ENCODE measurements around the gene EPB41L4A. TPM values are rescaled to one million over a fixed set of nuclear protein-coding genes. Genes with fewer than 3 reads are reported as not detected.

The EPB41L4A gene
- total and polyA plus RNA-seq, 2 donors (not counting 3 experiments of a cell fraction or from before 2014, with no cell fraction given), result 6.0 to 17.9 TPM

DNA sequence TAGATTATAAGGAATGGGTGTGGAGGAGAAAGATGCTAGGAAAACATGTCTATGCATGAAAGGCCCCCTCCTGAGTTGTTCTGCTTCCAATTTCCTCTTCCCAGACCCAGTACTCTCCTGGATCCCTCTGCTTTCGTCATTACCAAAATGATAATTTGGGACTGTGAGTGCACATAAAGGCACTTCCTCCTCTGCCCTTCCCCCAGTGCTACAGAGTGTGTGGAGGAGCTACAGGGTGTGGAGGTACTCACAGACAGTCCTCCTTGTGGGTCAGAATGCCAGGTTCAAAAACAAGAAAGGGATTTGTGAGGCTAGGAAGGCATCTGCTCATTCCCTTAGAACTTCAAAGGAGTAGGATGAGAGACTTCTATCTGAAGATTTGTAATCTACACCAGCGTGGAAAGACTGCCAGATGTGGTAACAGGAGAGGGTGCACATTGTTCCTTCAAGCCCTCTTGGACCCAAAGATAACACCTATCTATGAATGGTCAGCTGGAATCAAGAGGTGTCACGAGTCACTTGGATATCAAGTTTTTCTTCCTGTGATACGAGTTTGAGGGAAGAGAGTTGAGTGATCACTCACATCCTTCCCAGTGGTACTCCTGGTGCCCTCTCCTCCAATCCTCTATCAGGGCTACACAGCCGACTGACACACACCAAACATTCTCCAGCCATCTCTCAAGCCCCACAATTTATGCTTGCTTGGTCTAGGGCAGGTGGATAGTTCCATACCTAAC, 201.1 kb downstream of the EPB41L4A start:
- DNase-seq (ENCODE audit: low read depth, low spot score) (no peak), FAIRE-seq (no peak)
- no peaks in the 10 kb centered on the region for H3K9me3 ChIP-seq (replicated peaks; ENCODE audit: control insufficient read depth, insufficient read depth, low read length)
- H3K9ac ChIP-seq (replicated peaks; ENCODE audit: extremely low read depth, insufficient read depth, low read length), result no peak overlapping the region
- POLR2A ChIA-PET, result no interaction called here
- dilution Hi-C loops (cut with MboI; ENCODE audit: extremely low pct_ligation_motif_present, low sequenced_read_pairs), result no loop called here
- TF ChIP-seq POLR2AphosphoS5 (IDR thresholded peaks at IDR 0.05; ENCODE audit: insufficient read depth, low read depth, low read length) (no peak), MYC (IDR thresholded peaks at IDR 0.05; ENCODE audit: low read depth, low read length) (no peak), JUN (IDR thresholded peaks at IDR 0.05; ENCODE audit: borderline replicate concordance, insufficient read depth, insufficient read length, low read depth) (no peak), GATA2 (IDR thresholded peaks at IDR 0.05; ENCODE audit: insufficient read depth, insufficient read length, low read depth, low read length) (no peak)
- TF ChIP-seq, protein P1, sequence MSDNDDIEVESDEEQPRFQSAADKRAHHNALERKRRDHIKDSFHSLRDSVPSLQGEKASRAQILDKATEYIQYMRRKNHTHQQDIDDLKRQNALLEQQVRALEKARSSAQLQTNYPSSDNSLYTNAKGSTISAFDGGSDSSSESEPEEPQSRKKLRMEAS (IDR thresholded peaks at IDR 0.05; ENCODE audit: insufficient read depth, insufficient read length), result no peak
- intact Hi-C loops (cut with micrococcal nuclease), result no loop called here
- no peak overlapping the region for H2AFZ ChIP-seq (ENCODE audit: low read depth, low read length)
- CTCF ChIA-PET, result interaction anchor here (3.6 kb wide), 1 partner anchor 202 kb away, joined by 31 read pairs; no protein-coding TSS in a partner anchor
- BruUV-seq (replicated peaks), result no TSS peak
- no peaks in the 10 kb centered on the region for H3K27me3 ChIP-seq (ENCODE audit: control insufficient read depth in 2 of 2, insufficient read depth in 2 of 2, low read length in 2 of 2)
- no peaks in the 10 kb centered on the region for H3K4me1 ChIP-seq (ENCODE audit: control insufficient read depth, extremely low read depth, insufficient read depth, low read length)
- H3K36me3 ChIP-seq (ENCODE audit: control insufficient read depth in 2 of 2, extremely low read depth in 1 of 2, insufficient read depth in 2 of 2, low read length in 2 of 2), result no peaks in the 10 kb centered on the region
- no peak overlapping the region for H3K4me3 ChIP-seq (replicated peaks in 1 of 3; ENCODE audit: insufficient read depth in 1 of 3, low read depth in 1 of 3, low read length in 3 of 3)
- H3K27ac ChIP-seq (ENCODE audit: insufficient read depth, low read depth, low read length), result no peak overlapping the region
- no peak overlapping the region for H3K4me2 ChIP-seq (ENCODE audit: insufficient read depth, low read length)
- H4K20me1 ChIP-seq (replicated peaks; ENCODE audit: control insufficient read depth, extremely low read depth, insufficient read depth, low read length), result no peaks in the 10 kb centered on the region
- H3K9me1 ChIP-seq (replicated peaks; ENCODE audit: control insufficient read depth, extremely low read depth, insufficient read depth, low read length), result no peaks in the 10 kb centered on the region
- no peaks in the 10 kb centered on the region for H3K79me2 ChIP-seq (ENCODE audit: control insufficient read depth, insufficient read depth, low read length)

DNA sequence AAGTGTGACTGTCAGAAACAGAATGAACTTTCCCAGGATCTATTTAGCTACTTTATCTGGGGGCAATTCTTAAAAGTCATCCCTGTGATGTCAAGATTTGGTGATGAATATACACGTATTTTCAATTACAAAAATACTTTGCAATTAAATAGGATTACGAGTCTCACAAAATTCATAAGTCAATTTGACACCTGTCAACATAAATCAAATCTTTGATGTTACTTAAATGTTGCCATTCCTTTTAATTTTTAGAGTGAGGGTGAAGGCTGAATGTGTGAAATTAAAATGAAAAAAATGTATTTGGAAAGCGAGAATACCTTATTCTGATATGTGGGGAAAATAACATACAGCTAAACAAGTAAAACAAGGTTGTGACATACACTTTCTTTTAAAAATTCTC, 202.9 kb downstream of the EPB41L4A start:
- no peak overlapping the region for H3K4me2 ChIP-seq (ENCODE audit: insufficient read depth, low read length)
- H3K27ac ChIP-seq (ENCODE audit: insufficient read depth, low read depth, low read length), result no peak overlapping the region
- no peaks in the 10 kb centered on the region for H3K4me1 ChIP-seq (ENCODE audit: control insufficient read depth, extremely low read depth, insufficient read depth, low read length)
- CTCF ChIA-PET, result interaction anchor here (1.3 to 3.6 kb wide), 3 partner anchors 12 to 204 kb away, joined by 3 to 31 read pairs (median 5); no protein-coding TSS in a partner anchor
- H3K9me1 ChIP-seq (replicated peaks; ENCODE audit: control insufficient read depth, extremely low read depth, insufficient read depth, low read length), result no peaks in the 10 kb centered on the region
- TF ChIP-seq, protein P2, sequence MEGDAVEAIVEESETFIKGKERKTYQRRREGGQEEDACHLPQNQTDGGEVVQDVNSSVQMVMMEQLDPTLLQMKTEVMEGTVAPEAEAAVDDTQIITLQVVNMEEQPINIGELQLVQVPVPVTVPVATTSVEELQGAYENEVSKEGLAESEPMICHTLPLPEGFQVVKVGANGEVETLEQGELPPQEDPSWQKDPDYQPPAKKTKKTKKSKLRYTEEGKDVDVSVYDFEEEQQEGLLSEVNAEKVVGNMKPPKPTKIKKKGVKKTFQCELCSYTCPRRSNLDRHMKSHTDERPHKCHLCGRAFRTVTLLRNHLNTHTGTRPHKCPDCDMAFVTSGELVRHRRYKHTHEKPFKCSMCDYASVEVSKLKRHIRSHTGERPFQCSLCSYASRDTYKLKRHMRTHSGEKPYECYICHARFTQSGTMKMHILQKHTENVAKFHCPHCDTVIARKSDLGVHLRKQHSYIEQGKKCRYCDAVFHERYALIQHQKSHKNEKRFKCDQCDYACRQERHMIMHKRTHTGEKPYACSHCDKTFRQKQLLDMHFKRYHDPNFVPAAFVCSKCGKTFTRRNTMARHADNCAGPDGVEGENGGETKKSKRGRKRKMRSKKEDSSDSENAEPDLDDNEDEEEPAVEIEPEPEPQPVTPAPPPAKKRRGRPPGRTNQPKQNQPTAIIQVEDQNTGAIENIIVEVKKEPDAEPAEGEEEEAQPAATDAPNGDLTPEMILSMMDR (IDR thresholded peaks at IDR 0.05; ENCODE audit: extremely low read depth in 1 of 2, insufficient read depth in 1 of 2, low read depth in 1 of 2, low read length in 2 of 2), result no peak
- TF ChIP-seq, protein P1 (IDR thresholded peaks at IDR 0.05; ENCODE audit: insufficient read depth, insufficient read length), result no peak
- no peak for TF ChIP-seq GATA2 (IDR thresholded peaks at IDR 0.05; ENCODE audit: insufficient read depth, insufficient read length, low read depth, low read length)
- DNase-seq (ENCODE audit: low read depth, low spot score) (no peak), FAIRE-seq (no peak)
- H3K9ac ChIP-seq (replicated peaks; ENCODE audit: extremely low read depth, insufficient read depth, low read length), result no peak overlapping the region
- H3K9me3 ChIP-seq (replicated peaks; ENCODE audit: control insufficient read depth, insufficient read depth, low read length), result no peaks in the 10 kb centered on the region
- no peaks in the 10 kb centered on the region for H4K20me1 ChIP-seq (replicated peaks; ENCODE audit: control insufficient read depth, extremely low read depth, insufficient read depth, low read length)
- H3K4me3 ChIP-seq (replicated peaks in 1 of 3; ENCODE audit: insufficient read depth in 1 of 3, low read depth in 1 of 3, low read length in 3 of 3), result no peak overlapping the region
- dilution Hi-C loops (cut with MboI; ENCODE audit: extremely low pct_ligation_motif_present, low sequenced_read_pairs) (no loop called here), intact Hi-C loops (cut with micrococcal nuclease) (no loop called here)
- H3K79me2 ChIP-seq (ENCODE audit: control insufficient read depth, insufficient read depth, low read length), result no peaks in the 10 kb centered on the region
- H3K27me3 ChIP-seq (ENCODE audit: control insufficient read depth in 2 of 2, insufficient read depth in 2 of 2, low read length in 2 of 2), result no peaks in the 10 kb centered on the region
- BruUV-seq (replicated peaks), result no TSS peak
- POLR2A ChIA-PET, result interaction anchor here (0.7 kb wide), 1 partner anchor 1037 kb away, joined by 3 read pairs; no protein-coding TSS in a partner anchor
- H3K36me3 ChIP-seq (ENCODE audit: control insufficient read depth in 2 of 2, extremely low read depth in 1 of 2, insufficient read depth in 2 of 2, low read length in 2 of 2), result no peaks in the 10 kb centered on the region
- no peak overlapping the region for H2AFZ ChIP-seq (ENCODE audit: low read depth, low read length)
